ENCODE results near the gene CCL21. TPM values are rescaled to one million over a fixed set of nuclear protein-coding genes. Genes with fewer than 3 reads are reported as not detected.

The CCL21 gene
- total and polyA plus RNA-seq, 7 donors, result 1.4 to 214 (median 129) TPM

GRCh38 chr9:34687276-34688030 is 22.5 kb downstream of the CCL21 start:
- H3K9me3 ChIP-seq, result no peaks in the 10 kb centered on the region
- WGBS, 2 donors, result 84 to 90% methylated on average over 10 of the region's 10 CpGs
- no peaks in the 10 kb centered on the region for H3K27me3 ChIP-seq
- no peaks in the 10 kb centered on the region for H3K36me3 ChIP-seq
- H3K4me1 ChIP-seq, result no peaks in the 10 kb centered on the region
- peak; percentile 37 for DNase-seq
- TF ChIP-seq POLR2A (IDR thresholded peaks at IDR 0.05) (no peak), EP300 (IDR thresholded peaks at IDR 0.05) (no peak), POLR2AphosphoS5 (IDR thresholded peaks at IDR 0.05) (no peak)
- no peak overlapping the region for H3K27ac ChIP-seq
- intact Hi-C loops (cut with DNase I), result no loop called here
- no peak overlapping the region for H3K4me3 ChIP-seq

GRCh38 chr9:34686732-34687131 is 23.2 kb downstream of the CCL21 start:
- intact Hi-C loops (cut with DNase I), result no loop called here
- no peaks in the 10 kb centered on the region for H3K9me3 ChIP-seq
- peak; percentile 18 for DNase-seq
- H3K4me3 ChIP-seq, result no peak overlapping the region
- TF ChIP-seq POLR2AphosphoS5 (IDR thresholded peaks at IDR 0.05) (no peak), EP300 (IDR thresholded peaks at IDR 0.05) (no peak), POLR2A (IDR thresholded peaks at IDR 0.05) (no peak), CTCF (IDR thresholded peaks at IDR 0.05) (no peak)
- H3K27me3 ChIP-seq, result no peaks in the 10 kb centered on the region
- WGBS, 2 donors, result 34 to 68% methylated on average over 1 of the region's 1 CpG
- H3K27ac ChIP-seq, result no peak overlapping the region
- no peaks in the 10 kb centered on the region for H3K4me1 ChIP-seq
- H3K36me3 ChIP-seq, result peaks cover 0 to under 1% (median 0%) of the 10 kb centered on the region in 4 donors

DNA sequence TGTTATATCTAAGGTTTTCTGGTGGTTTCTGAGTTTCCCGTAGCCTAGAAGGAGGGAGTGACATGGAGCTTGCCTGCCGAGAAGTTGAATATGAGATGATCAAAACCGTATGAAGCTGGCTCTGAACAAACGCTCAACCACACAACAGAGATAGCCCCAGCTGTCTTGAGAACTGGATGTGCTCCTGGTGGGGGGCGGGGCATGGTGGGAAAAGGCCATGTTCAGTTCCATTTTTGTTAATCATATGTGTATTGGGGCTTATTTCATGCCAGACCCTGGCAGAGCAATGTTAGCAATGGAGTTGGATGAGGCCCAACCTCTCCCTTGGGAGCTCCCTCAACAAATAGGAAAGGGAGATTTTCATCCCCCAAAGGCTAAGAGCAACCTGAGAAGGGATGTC is 23.7 kb downstream of the CCL21 start:
- TF ChIP-seq POLR2A (IDR thresholded peaks at IDR 0.05) (no peak), EP300 (IDR thresholded peaks at IDR 0.05) (no peak), POLR2AphosphoS5 (IDR thresholded peaks at IDR 0.05) (no peak), CTCF (IDR thresholded peaks at IDR 0.05) (no peak)
- H3K9me3 ChIP-seq, result no peaks in the 10 kb centered on the region
- peaks cover 0 to 5% (median 0%) of the 10 kb centered on the region in 4 donors for H3K36me3 ChIP-seq
- no peaks in the 10 kb centered on the region for H3K27me3 ChIP-seq
- no peaks in the 10 kb centered on the region for H3K4me1 ChIP-seq
- intact Hi-C loops (cut with DNase I), result no loop called here
- WGBS, 2 donors, result 85 to 89% methylated on average over 5 of the region's 5 CpGs
- no peak overlapping the region for H3K27ac ChIP-seq
- no peak for DNase-seq
- H3K4me3 ChIP-seq, result no peak overlapping the region

DNA sequence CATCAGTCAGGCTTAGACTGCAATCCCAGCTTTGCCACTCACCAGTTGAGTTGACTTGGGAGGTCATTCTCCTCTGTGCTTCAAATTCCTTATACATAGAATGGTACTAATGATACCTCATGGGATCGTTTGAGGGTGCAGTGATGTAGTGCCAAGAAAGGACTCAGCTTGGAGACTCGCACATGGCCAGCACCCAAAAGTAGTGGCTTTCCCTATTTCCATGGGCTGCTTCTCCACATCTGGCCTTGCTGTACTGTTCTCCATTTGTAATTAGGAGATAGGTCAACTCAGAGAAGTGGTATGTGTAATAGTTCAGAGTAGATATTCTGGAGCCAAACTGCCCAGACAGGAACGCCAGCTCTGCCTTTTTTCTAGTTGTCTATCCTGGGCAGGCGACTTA is 24.3 kb downstream of the CCL21 start:
- H3K4me1 ChIP-seq, result no peaks in the 10 kb centered on the region
- H3K4me3 ChIP-seq, result no peak overlapping the region
- peaks cover 0 to 9% (median 0%) of the 10 kb centered on the region in 4 donors for H3K36me3 ChIP-seq
- TF ChIP-seq EP300 (IDR thresholded peaks at IDR 0.05) (no peak), CTCF (IDR thresholded peaks at IDR 0.05) (no peak), POLR2AphosphoS5 (IDR thresholded peaks at IDR 0.05) (no peak), POLR2A (IDR thresholded peaks at IDR 0.05) (no peak)
- no peak overlapping the region for H3K27ac ChIP-seq
- intact Hi-C loops (cut with DNase I), result no loop called here
- no peaks in the 10 kb centered on the region for H3K27me3 ChIP-seq
- H3K9me3 ChIP-seq, result no peaks in the 10 kb centered on the region
- no peak for DNase-seq
- WGBS, 2 donors, result 79 to 82% methylated on average over 4 of the region's 4 CpGs

DNA sequence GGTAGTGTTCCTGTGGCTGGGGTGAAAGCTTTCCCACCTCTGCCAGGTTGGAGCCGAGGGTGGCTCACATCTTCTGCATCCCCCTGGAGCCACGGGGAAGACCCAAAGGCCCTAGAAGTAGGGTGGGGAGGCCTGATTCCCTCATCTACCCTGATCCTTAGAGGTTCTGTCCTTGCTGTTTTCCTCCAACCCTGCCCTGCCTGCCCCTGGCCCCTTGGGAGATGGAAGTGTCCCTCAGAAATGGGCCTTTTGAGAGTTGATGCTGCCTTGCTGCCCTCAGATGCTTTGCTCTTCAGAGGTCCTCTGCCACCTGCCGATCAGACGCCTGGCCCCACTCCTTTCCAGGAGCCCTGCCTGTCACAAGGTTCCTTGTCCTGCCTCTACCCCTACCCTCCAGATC is 25.1 kb downstream of the CCL21 start:
- no peaks in the 10 kb centered on the region for H3K4me1 ChIP-seq
- intact Hi-C loops (cut with DNase I), result no loop called here
- H3K36me3 ChIP-seq, result peaks cover 0 to 9% (median 0%) of the 10 kb centered on the region in 4 donors
- H3K4me3 ChIP-seq, result no peak overlapping the region
- no peaks in the 10 kb centered on the region for H3K27me3 ChIP-seq
- no peak for DNase-seq
- H3K27ac ChIP-seq, result no peak overlapping the region
- no peaks in the 10 kb centered on the region for H3K9me3 ChIP-seq
- 92 to 95% methylated on average over 4 of the region's 4 CpGs for WGBS, 2 donors
- TF ChIP-seq POLR2A (IDR thresholded peaks at IDR 0.05), result no peak
- TF ChIP-seq POLR2AphosphoS5 (IDR thresholded peaks at IDR 0.05), result no peak
- TF ChIP-seq EP300 (IDR thresholded peaks at IDR 0.05), result no peak
- TF ChIP-seq CTCF (IDR thresholded peaks at IDR 0.05), result no peak
